ENCODE data around the gene CORO1C. TPM values are rescaled to one million over a fixed set of nuclear protein-coding genes. Genes with fewer than 3 reads are reported as not detected.

CORO1C gene
- total RNA-seq, 1 experiment from 2014 or later, result 195 TPM

GRCh38 chr12:108613548-108613947 lies 117.8 kb downstream of the CORO1C start:
- no peaks in the 10 kb centered on the region for H3K27me3 ChIP-seq (replicated peaks; ENCODE audit: control insufficient read depth, insufficient read depth, low read length)
- TF ChIP-seq, protein P1, sequence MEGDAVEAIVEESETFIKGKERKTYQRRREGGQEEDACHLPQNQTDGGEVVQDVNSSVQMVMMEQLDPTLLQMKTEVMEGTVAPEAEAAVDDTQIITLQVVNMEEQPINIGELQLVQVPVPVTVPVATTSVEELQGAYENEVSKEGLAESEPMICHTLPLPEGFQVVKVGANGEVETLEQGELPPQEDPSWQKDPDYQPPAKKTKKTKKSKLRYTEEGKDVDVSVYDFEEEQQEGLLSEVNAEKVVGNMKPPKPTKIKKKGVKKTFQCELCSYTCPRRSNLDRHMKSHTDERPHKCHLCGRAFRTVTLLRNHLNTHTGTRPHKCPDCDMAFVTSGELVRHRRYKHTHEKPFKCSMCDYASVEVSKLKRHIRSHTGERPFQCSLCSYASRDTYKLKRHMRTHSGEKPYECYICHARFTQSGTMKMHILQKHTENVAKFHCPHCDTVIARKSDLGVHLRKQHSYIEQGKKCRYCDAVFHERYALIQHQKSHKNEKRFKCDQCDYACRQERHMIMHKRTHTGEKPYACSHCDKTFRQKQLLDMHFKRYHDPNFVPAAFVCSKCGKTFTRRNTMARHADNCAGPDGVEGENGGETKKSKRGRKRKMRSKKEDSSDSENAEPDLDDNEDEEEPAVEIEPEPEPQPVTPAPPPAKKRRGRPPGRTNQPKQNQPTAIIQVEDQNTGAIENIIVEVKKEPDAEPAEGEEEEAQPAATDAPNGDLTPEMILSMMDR (IDR thresholded peaks at IDR 0.05; ENCODE audit: insufficient read depth in 1 of 2, low read depth in 1 of 2, low read length in 1 of 2, severe bottlenecking in 1 of 2, unreplicated experiment in 1 of 2), result no peak
- ChIA-PET POLR2A (no interaction called here), CTCF (no interaction called here)
- H3K27me3 Mint-ChIP-seq (ENCODE audit: insufficient read depth, unreplicated experiment), result peaks cover 5% of the 10 kb centered on the region
- H3K27ac Mint-ChIP-seq (ENCODE audit: unreplicated experiment), result no peak overlapping the region
- H3K9me3 ChIP-seq, result no peaks in the 10 kb centered on the region
- no peaks in the 10 kb centered on the region for H3K4me1 Mint-ChIP-seq (ENCODE audit: low read depth, unreplicated experiment)
- BruUV-seq (replicated peaks), result no TSS peak
- H3K36me3 Mint-ChIP-seq (ENCODE audit: insufficient read depth, unreplicated experiment), result no peaks in the 10 kb centered on the region
- H3K9me3 Mint-ChIP-seq (ENCODE audit: unreplicated experiment), result no peaks in the 10 kb centered on the region
- H3K4me1 ChIP-seq, result no peaks in the 10 kb centered on the region
- no peak for DNase-seq
- no peak overlapping the region for H3K4me3 ChIP-seq (ENCODE audit: low read depth, low read length)
- H3K36me3 ChIP-seq (ENCODE audit: control insufficient read depth, insufficient read depth, low read length), result no peaks in the 10 kb centered on the region
- no peak overlapping the region for H3K4me3 Mint-ChIP-seq (ENCODE audit: unreplicated experiment)
- intact Hi-C loops (cut with micrococcal nuclease; ENCODE audit: unreplicated experiment), result no loop called here

GRCh38 chr12:108612788-108613282 lies 118.5 kb downstream of the CORO1C start:
- no TSS peak for BruUV-seq (replicated peaks)
- TF ChIP-seq, protein P1 (IDR thresholded peaks at IDR 0.05; ENCODE audit: insufficient read depth in 1 of 2, low read depth in 1 of 2, low read length in 1 of 2, severe bottlenecking in 1 of 2, unreplicated experiment in 1 of 2), result no peak
- Mint-ChIP-seq H3K27ac (ENCODE audit: unreplicated experiment) (no peak overlapping the region), H3K9me3 (ENCODE audit: unreplicated experiment) (no peaks in the 10 kb centered on the region), H3K4me1 (ENCODE audit: low read depth, unreplicated experiment) (no peaks in the 10 kb centered on the region), H3K4me3 (ENCODE audit: unreplicated experiment) (no peak overlapping the region), H3K27me3 (ENCODE audit: insufficient read depth, unreplicated experiment) (peaks cover 3% of the 10 kb centered on the region), H3K36me3 (ENCODE audit: insufficient read depth, unreplicated experiment) (no peaks in the 10 kb centered on the region)
- Histone ChIP-seq H3K9me3 (no peaks in the 10 kb centered on the region), H3K36me3 (ENCODE audit: control insufficient read depth, insufficient read depth, low read length) (no peaks in the 10 kb centered on the region), H3K27me3 (replicated peaks; ENCODE audit: control insufficient read depth, insufficient read depth, low read length) (no peaks in the 10 kb centered on the region), H3K4me3 (ENCODE audit: low read depth, low read length) (no peak overlapping the region), H3K4me1 (no peaks in the 10 kb centered on the region)
- CTCF ChIA-PET, result no interaction called here
- intact Hi-C loops (cut with micrococcal nuclease; ENCODE audit: unreplicated experiment), result no loop called here
- POLR2A ChIA-PET, result no interaction called here
- peak in 1 of 2 experiments; percentile 36 for DNase-seq

- Histone ChIP-seq H3K27me3 (replicated peaks; ENCODE audit: control insufficient read depth, insufficient read depth, low read length) (no peaks in the 10 kb centered on the region), H3K4me1 (no peaks in the 10 kb centered on the region), H3K4me3 (ENCODE audit: low read depth, low read length) (no peak overlapping the region), H3K9me3 (no peaks in the 10 kb centered on the region), H3K36me3 (ENCODE audit: control insufficient read depth, insufficient read depth, low read length) (no peaks in the 10 kb centered on the region)
- Mint-ChIP-seq H3K4me3 (ENCODE audit: unreplicated experiment) (no peak overlapping the region), H3K4me1 (ENCODE audit: low read depth, unreplicated experiment) (no peaks in the 10 kb centered on the region), H3K27me3 (ENCODE audit: insufficient read depth, unreplicated experiment) (peaks cover 6% of the 10 kb centered on the region), H3K27ac (ENCODE audit: unreplicated experiment) (no peak overlapping the region), H3K9me3 (ENCODE audit: unreplicated experiment) (no peaks in the 10 kb centered on the region), H3K36me3 (ENCODE audit: insufficient read depth, unreplicated experiment) (no peaks in the 10 kb centered on the region)
- intact Hi-C loops (cut with micrococcal nuclease; ENCODE audit: unreplicated experiment), result no loop called here
- DNase-seq, result peak in 1 of 2 experiments; percentile 32
- no TSS peak for BruUV-seq (replicated peaks)
- POLR2A ChIA-PET, result no interaction called here
- TF ChIP-seq, protein P1 (IDR thresholded peaks at IDR 0.05; ENCODE audit: insufficient read depth in 1 of 2, low read depth in 1 of 2, low read length in 1 of 2, severe bottlenecking in 1 of 2, unreplicated experiment in 1 of 2), result no peak
- CTCF ChIA-PET, result no interaction called here
Measured at GRCh38 chr12:108611884-108612415, 119.4 kb downstream of the CORO1C start.

Data from Caco-2 (cell line).